Endothelial cell of umbilical vein (primary cell): ENCODE data around the gene RSRC2.
"Not testable (repeated sequence)": the region's sequence is repeated elsewhere in the genome, so short reads cannot be mapped to it uniquely, and the experiment has no call there.

ENCODE experiments used
- CTCF ChIP-seq, 2 donors: IDR thresholded peaks; 1 replicate in 1 of 2; 2 replicates in 1 of 2; pipeline ENCODE4 v1.5.1; 2011; ENCODE audit warnings: low read length in 2 of 2, mild to moderate bottlenecking in 2 of 2, moderate library complexity in 2 of 2, control low read depth in 1 of 2, inconsistent platforms in 1 of 2, low read depth in 1 of 2; ENCODE audit not compliant: insufficient read depth in 1 of 2; ENCODE audit errors: extremely low read depth in 1 of 2
- FOS ChIP-seq: IDR thresholded peaks from 2 replicates; pipeline ENCODE4 v1.6.1; 2011; ENCODE audit warnings: mild to moderate bottlenecking, low read length, moderate library complexity, borderline replicate concordance; ENCODE audit not compliant: insufficient read depth
- MAX ChIP-seq: IDR thresholded peaks from 2 replicates; pipeline ENCODE4 v1.6.1; 2011; ENCODE audit not compliant: insufficient read depth, insufficient read length
- POLR2A ChIP-seq: IDR thresholded peaks from 2 replicates; pipeline ENCODE4 v1.6.1; 2012; ENCODE audit warnings: low read depth, mild to moderate bottlenecking, control low read depth, low read length

- TF ChIP-seq CTCF (IDR thresholded peaks at IDR 0.05; ENCODE audit: extremely low read depth in 1 of 2, insufficient read depth in 1 of 2, low read depth in 1 of 2, low read length in 2 of 2); POLR2A; MAX; FOS: not testable (repeated sequence)
These were observed 33.5 kb downstream of the RSRC2 start for GRCh38 chr12:122493222-122493621.
